ENCODE results near the gene ASTN1. TPM values are rescaled to one million over a fixed set of nuclear protein-coding genes. Genes with fewer than 3 reads are reported as not detected.

ASTN1 gene
- polyA plus RNA-seq, 1 of the 3 experiments (the other 2 are of a cell fraction), result 0.13 TPM

DNA sequence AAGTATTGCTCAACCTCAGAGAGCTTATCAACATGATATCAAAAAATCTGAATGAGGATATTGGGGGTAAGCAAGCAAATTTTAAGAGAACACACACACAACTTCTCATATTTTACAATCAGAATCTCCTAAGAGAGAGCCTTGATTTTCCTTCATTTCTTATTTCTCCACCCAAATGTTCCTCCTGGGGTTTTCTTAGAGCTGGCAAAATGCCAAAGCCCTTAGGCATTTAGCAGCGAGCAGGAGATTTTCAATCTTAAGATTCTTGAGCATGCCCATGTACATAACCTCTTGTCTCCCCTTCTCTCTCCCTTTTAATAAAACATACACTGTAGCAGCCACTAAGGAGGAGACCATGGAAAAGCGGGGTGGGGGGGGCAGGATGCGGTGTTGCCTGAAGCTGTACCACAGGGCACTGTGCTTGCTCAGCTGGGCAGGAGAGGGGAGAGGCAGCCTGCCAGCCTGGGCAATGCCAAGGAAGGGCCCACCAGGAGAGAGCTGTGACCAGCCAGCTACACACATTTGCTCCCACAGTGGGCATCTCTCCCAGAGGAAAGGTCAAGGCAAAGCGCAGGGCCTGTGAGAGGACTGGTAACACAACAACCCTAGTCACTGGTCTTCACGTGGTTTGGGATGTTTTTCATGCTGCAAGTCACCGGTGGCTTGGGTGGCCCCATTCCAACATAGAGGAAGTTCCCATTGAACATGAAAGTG, 10.6 kb upstream of the ASTN1 start:
- no peak for DNase-seq
- TF ChIP-seq IRF3 (IDR thresholded peaks at IDR 0.05; ENCODE audit: low read depth, low read length), result no peak
- no peak for TF ChIP-seq MEF2A (IDR thresholded peaks at IDR 0.05; ENCODE audit: borderline replicate concordance, low read depth)
- TF ChIP-seq YY1 (IDR thresholded peaks at IDR 0.05; ENCODE audit: low read depth), result no peak
- no peak for TF ChIP-seq NFIC (IDR thresholded peaks at IDR 0.05; ENCODE audit: borderline replicate concordance)
- TF ChIP-seq TCF12 (IDR thresholded peaks at IDR 0.05), result no peak
- Histone ChIP-seq H3K4me3 (ENCODE audit: low read depth in 2 of 2, low read length in 1 of 2) (peak overlapping the region in 1 of 2 experiments; percentile 69; a peak in 1 of 4 replicates), H3K79me2 (ENCODE audit: insufficient read depth) (no peaks in the 10 kb centered on the region), H3K4me2 (no peak overlapping the region), H4K20me1 (ENCODE audit: insufficient read depth) (no peaks in the 10 kb centered on the region), H3K9ac (no peak overlapping the region), H3K9me3 (no peaks in the 10 kb centered on the region), H3K9me2 (no peaks in the 10 kb centered on the region), H3K27ac (ENCODE audit: low read depth in 2 of 2, low read length in 1 of 2) (no peak overlapping the region; a peak in 1 of 4 replicates), H3F3A (replicated peaks; ENCODE audit: insufficient read depth) (no peaks in the 10 kb centered on the region), H2AFZ (ENCODE audit: low read depth) (no peak overlapping the region), H3K4me1 (ENCODE audit: control insufficient read depth in 1 of 2, insufficient read depth in 2 of 2, low read depth in 1 of 2, low read length in 1 of 2) (peaks cover 0 to 19% of the 10 kb centered on the region in 2 experiments; a peak in 1 of 4 replicates), H3K27me3 (ENCODE audit: insufficient read depth) (peaks cover 18% of the 10 kb centered on the region), H3K36me3 (replicated peaks in 1 of 2; ENCODE audit: control insufficient read depth in 1 of 2, insufficient read depth in 2 of 2, low read length in 1 of 2) (no peaks in the 10 kb centered on the region)
- ChIA-PET CTCF (interaction anchor here (0.7 to 1.4 kb wide), 2 partner anchors 14 to 277 kb away, joined by 3 read pairs; no protein-coding TSS in a partner anchor), POLR2A (no interaction called here)
- WGBS (ENCODE audit: low lambda C conversion rate), result 54% methylated on average over 6 of the region's 6 CpGs

DNA sequence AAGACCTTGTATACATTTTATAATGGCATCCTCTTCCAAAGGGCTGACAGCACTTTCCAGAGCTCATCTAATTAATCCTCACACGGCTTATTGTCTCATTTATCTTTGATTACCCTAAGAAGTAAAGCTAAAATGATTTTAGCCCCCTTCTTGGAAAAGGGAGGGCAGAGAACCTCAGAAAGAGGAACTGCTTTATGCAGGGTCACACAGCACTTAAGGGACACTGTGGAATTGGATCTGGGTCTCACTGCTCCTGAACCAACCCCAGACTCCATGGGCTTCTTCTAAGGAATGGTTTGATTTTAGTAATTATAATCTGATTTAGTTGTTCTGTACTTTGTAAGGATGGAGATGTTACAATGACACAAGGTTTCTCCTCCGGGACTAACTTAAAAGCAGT, 9.5 kb upstream of the ASTN1 start:
- H3K9me2 ChIP-seq, result no peaks in the 10 kb centered on the region
- H3K36me3 ChIP-seq (replicated peaks in 1 of 2; ENCODE audit: control insufficient read depth in 1 of 2, insufficient read depth in 2 of 2, low read length in 1 of 2), result no peaks in the 10 kb centered on the region
- H4K20me1 ChIP-seq (ENCODE audit: insufficient read depth), result no peaks in the 10 kb centered on the region
- no peak overlapping the region; a peak in 1 of 4 replicates for H3K27ac ChIP-seq (ENCODE audit: low read depth in 2 of 2, low read length in 1 of 2)
- POLR2A ChIA-PET, result no interaction called here
- no peak overlapping the region for H3K4me2 ChIP-seq
- H3K9me3 ChIP-seq, result no peaks in the 10 kb centered on the region
- no peak overlapping the region for H2AFZ ChIP-seq (ENCODE audit: low read depth)
- TF ChIP-seq JUND (IDR thresholded peaks at IDR 0.05), result no peak
- peaks cover 18% of the 10 kb centered on the region for H3K27me3 ChIP-seq (ENCODE audit: insufficient read depth)
- peaks cover 0 to 16% of the 10 kb centered on the region in 2 experiments; a peak in 2 of 4 replicates for H3K4me1 ChIP-seq (ENCODE audit: control insufficient read depth in 1 of 2, insufficient read depth in 2 of 2, low read depth in 1 of 2, low read length in 1 of 2)
- H3K9ac ChIP-seq, result no peak overlapping the region
- 18% methylated on average over 2 of the region's 2 CpGs for WGBS (ENCODE audit: low lambda C conversion rate)
- no peak for DNase-seq
- H3K4me3 ChIP-seq (ENCODE audit: low read depth in 2 of 2, low read length in 1 of 2), result peak overlapping the region in 1 of 2 experiments; percentile 69; a peak in 2 of 4 replicates
- CTCF ChIA-PET, result interaction anchor here (1.4 to 3.2 kb wide), 2 partner anchors 13 to 276 kb away, joined by 3 to 19 read pairs; no protein-coding TSS in a partner anchor
- no peaks in the 10 kb centered on the region for H3K79me2 ChIP-seq (ENCODE audit: insufficient read depth)
- no peaks in the 10 kb centered on the region for H3F3A ChIP-seq (replicated peaks; ENCODE audit: insufficient read depth)

DNA sequence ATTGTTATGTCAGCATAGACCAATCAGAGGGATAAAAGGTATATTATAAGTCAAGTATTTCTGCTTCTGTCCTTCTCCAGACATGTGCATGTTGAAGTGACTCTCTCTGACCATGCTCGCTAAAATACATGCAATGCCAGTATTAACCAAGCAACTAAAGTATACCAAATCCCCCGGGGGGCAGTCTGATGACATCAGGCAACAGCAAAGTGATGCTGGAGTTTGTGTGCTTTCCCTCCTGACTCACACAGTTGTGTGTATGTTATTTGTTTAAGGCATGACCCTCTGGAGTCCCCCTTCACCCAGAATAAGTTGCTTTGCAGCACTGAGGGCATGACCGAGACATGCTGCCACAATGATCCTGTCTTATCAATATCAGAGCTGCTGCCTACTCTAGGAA, 8.4 kb upstream of the ASTN1 start:
- no peaks in the 10 kb centered on the region for H3F3A ChIP-seq (replicated peaks; ENCODE audit: insufficient read depth)
- no peaks in the 10 kb centered on the region for H4K20me1 ChIP-seq (ENCODE audit: insufficient read depth)
- H3K4me2 ChIP-seq, result no peak overlapping the region
- no peak overlapping the region for H3K9ac ChIP-seq
- no peak overlapping the region for H2AFZ ChIP-seq (ENCODE audit: low read depth)
- POLR2A ChIA-PET, result no interaction called here
- peaks cover 18% of the 10 kb centered on the region for H3K27me3 ChIP-seq (ENCODE audit: insufficient read depth)
- no peaks in the 10 kb centered on the region for H3K9me2 ChIP-seq
- H3K79me2 ChIP-seq (ENCODE audit: insufficient read depth), result no peaks in the 10 kb centered on the region
- no peaks in the 10 kb centered on the region for H3K36me3 ChIP-seq (replicated peaks in 1 of 2; ENCODE audit: control insufficient read depth in 1 of 2, insufficient read depth in 2 of 2, low read length in 1 of 2)
- 52% methylated on average over 3 of the region's 3 CpGs for WGBS (ENCODE audit: low lambda C conversion rate)
- peak overlapping the region in 1 of 2 experiments; percentile 78; a peak in 2 of 4 replicates for H3K27ac ChIP-seq (ENCODE audit: low read depth in 2 of 2, low read length in 1 of 2)
- CTCF ChIA-PET, result interaction anchor here (1.0 to 4.6 kb wide), 5 partner anchors 9 to 612 kb away, joined by 3 to 47 read pairs (median 3); no protein-coding TSS in a partner anchor
- peaks cover 0 to 15% of the 10 kb centered on the region in 2 experiments; a peak in 2 of 4 replicates for H3K4me1 ChIP-seq (ENCODE audit: control insufficient read depth in 1 of 2, insufficient read depth in 2 of 2, low read depth in 1 of 2, low read length in 1 of 2)
- DNase-seq, result no peak
- no peaks in the 10 kb centered on the region for H3K9me3 ChIP-seq
- peak overlapping the region in 1 of 2 experiments; percentile 69; a peak in 2 of 4 replicates for H3K4me3 ChIP-seq (ENCODE audit: low read depth in 2 of 2, low read length in 1 of 2)
- TF ChIP-seq SIN3A (IDR thresholded peaks at IDR 0.05; ENCODE audit: borderline replicate concordance, low read depth, low read length) (no peak), FOXM1 (IDR thresholded peaks at IDR 0.05; ENCODE audit: low read depth) (no peak), RXRA (IDR thresholded peaks at IDR 0.05; ENCODE audit: borderline replicate concordance, low read depth) (no peak), USF2 (IDR thresholded peaks at IDR 0.05; ENCODE audit: borderline replicate concordance, low read depth, low read length) (no peak), SMC3 (IDR thresholded peaks at IDR 0.05; ENCODE audit: low read depth, low read length) (no peak), GATA2 (CRISPR knock-in tag; IDR thresholded peaks at IDR 0.05) (no peak), RCOR1 (IDR thresholded peaks at IDR 0.05; ENCODE audit: low read length) (no peak), MAX (IDR thresholded peaks at IDR 0.05; ENCODE audit: low read depth) (no peak), RFX5 (IDR thresholded peaks at IDR 0.05; ENCODE audit: low read length) (no peak), ELF1 (IDR thresholded peaks at IDR 0.05) (no peak), NRF1 (IDR thresholded peaks at IDR 0.05; ENCODE audit: low read depth, low read length) (no peak), MXI1 (IDR thresholded peaks at IDR 0.05; ENCODE audit: low read depth, low read length) (no peak)
- TF ChIP-seq, protein P1, sequence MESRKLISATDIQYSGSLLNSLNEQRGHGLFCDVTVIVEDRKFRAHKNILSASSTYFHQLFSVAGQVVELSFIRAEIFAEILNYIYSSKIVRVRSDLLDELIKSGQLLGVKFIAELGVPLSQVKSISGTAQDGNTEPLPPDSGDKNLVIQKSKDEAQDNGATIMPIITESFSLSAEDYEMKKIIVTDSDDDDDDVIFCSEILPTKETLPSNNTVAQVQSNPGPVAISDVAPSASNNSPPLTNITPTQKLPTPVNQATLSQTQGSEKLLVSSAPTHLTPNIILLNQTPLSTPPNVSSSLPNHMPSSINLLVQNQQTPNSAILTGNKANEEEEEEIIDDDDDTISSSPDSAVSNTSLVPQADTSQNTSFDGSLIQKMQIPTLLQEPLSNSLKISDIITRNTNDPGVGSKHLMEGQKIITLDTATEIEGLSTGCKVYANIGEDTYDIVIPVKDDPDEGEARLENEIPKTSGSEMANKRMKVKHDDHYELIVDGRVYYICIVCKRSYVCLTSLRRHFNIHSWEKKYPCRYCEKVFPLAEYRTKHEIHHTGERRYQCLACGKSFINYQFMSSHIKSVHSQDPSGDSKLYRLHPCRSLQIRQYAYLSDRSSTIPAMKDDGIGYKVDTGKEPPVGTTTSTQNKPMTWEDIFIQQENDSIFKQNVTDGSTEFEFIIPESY (IDR thresholded peaks at IDR 0.05; ENCODE audit: borderline replicate concordance, low read depth), result no peak
